HL-60 (cell line): ENCODE results near the gene SPATA25.

ENCODE experiments used
- CTCF ChIP-seq: IDR thresholded peaks from one replicate; pipeline ENCODE4 v1.5.1; 2011; ENCODE audit warnings: low read length, control low read depth, inconsistent platforms; ENCODE audit not compliant: insufficient read depth
- GABPA ChIP-seq: IDR thresholded peaks from 2 replicates; pipeline ENCODE4 v1.6.1; 2012; ENCODE audit warnings: low read depth
- POLR2AphosphoS5 ChIP-seq: IDR thresholded peaks from 2 replicates; pipeline ENCODE4 v1.6.1; 2012; ENCODE audit warnings: low read depth
- REST ChIP-seq: IDR thresholded peaks from 2 replicates; pipeline ENCODE4 v1.6.1; 2012; ENCODE audit warnings: low read depth; ENCODE audit not compliant: insufficient replicate concordance
- SPI1 ChIP-seq: IDR thresholded peaks from 2 replicates; pipeline ENCODE4 v1.6.1; 2012; ENCODE audit warnings: low read depth, mild to moderate bottlenecking, borderline replicate concordance

- TF ChIP-seq CTCF (no peak), POLR2AphosphoS5 (no peak), SPI1 (no peak), GABPA (no peak), REST (no peak)
Measured at GRCh38 chr20:45898285-45898684, 10.9 kb upstream of the SPATA25 start.
